H7 (cell line): ENCODE measurements around the gene PRMT7. TPM values are rescaled to one million over a fixed set of nuclear protein-coding genes. Genes with fewer than 3 reads are reported as not detected.

Source experiments
- DNase-seq: peaks from one replicate; pipeline ENCODE4 v3.0.0; 2012
- H3K27me3 ChIP-seq: 2 replicates; pipeline ENCODE4 v1.6.0; 2011; ENCODE audit warnings: mild to moderate bottlenecking, low read length; ENCODE audit not compliant: control insufficient read depth, insufficient read depth
- H3K36me3 ChIP-seq: replicated peaks from 2 replicates; pipeline ENCODE4 v1.5.1; 2011; ENCODE audit warnings: low read length; ENCODE audit not compliant: control insufficient read depth, insufficient read depth
- H3K4me3 ChIP-seq: 2 replicates; pipeline ENCODE4 v1.5.1; 2011; ENCODE audit warnings: low read depth, mild to moderate bottlenecking, control low read depth, low read length, moderate library complexity; ENCODE audit not compliant: insufficient read depth
- total RNA-seq: library from RNA; depleted of rRNA; stranded (reverse); fragments of >200 nt; shearing (Covaris generic); gene quantifications from 2 replicates; pipeline ENCODE4 v1.2.3, GENCODE V29; 2014

Gene PRMT7
- total RNA-seq, 1 experiment from 2014 or later, result 56.5 TPM

- Histone ChIP-seq H3K36me3 (no peaks in the 10 kb centered on the region), H3K27me3 (no peaks in the 10 kb centered on the region), H3K4me3 (no peak overlapping the region)
- no peak for DNase-seq
Observed at GRCh38 chr16:68365167-68365817, 54.5 kb downstream of the PRMT7 start.

GRCh38 chr16:68366062-68366461 lies 55.2 kb downstream of the PRMT7 start:
- Histone ChIP-seq H3K36me3 (no peaks in the 10 kb centered on the region), H3K4me3 (no peak overlapping the region), H3K27me3 (no peaks in the 10 kb centered on the region)
- DNase-seq, result no peak

GRCh38 chr16:68367030-68367429 lies 56.2 kb downstream of the PRMT7 start:
- Histone ChIP-seq H3K36me3 (no peaks in the 10 kb centered on the region), H3K4me3 (no peak overlapping the region), H3K27me3 (no peaks in the 10 kb centered on the region)
- DNase-seq, result peak; percentile 94

GRCh38 chr16:68367440-68367839 lies 56.6 kb downstream of the PRMT7 start:
- Histone ChIP-seq H3K27me3 (no peaks in the 10 kb centered on the region), H3K36me3 (no peaks in the 10 kb centered on the region), H3K4me3 (no peak overlapping the region)
- no peak for DNase-seq

- Histone ChIP-seq H3K4me3 (no peak overlapping the region), H3K27me3 (no peaks in the 10 kb centered on the region), H3K36me3 (no peaks in the 10 kb centered on the region)
- no peak for DNase-seq
Observed at GRCh38 chr16:68367891-68368290, 57.1 kb downstream of the PRMT7 start.

GRCh38 chr16:68368301-68368888 lies 57.6 kb downstream of the PRMT7 start:
- H3K27me3 ChIP-seq, result no peaks in the 10 kb centered on the region
- DNase-seq, result peak; percentile 80
- no peak overlapping the region for H3K4me3 ChIP-seq
- H3K36me3 ChIP-seq, result no peaks in the 10 kb centered on the region

- Histone ChIP-seq H3K36me3 (no peaks in the 10 kb centered on the region), H3K4me3 (no peak overlapping the region), H3K27me3 (no peaks in the 10 kb centered on the region)
- DNase-seq, result no peak
Observed at GRCh38 chr16:68369168-68369567, 58.3 kb downstream of the PRMT7 start.

- H3K36me3 ChIP-seq, result no peaks in the 10 kb centered on the region
- DNase-seq, result no peak
- H3K4me3 ChIP-seq, result no peak overlapping the region
- H3K27me3 ChIP-seq, result no peaks in the 10 kb centered on the region
Observed at GRCh38 chr16:68369697-68370580, 59.1 kb downstream of the PRMT7 start.

- Histone ChIP-seq H3K36me3 (no peaks in the 10 kb centered on the region), H3K27me3 (no peaks in the 10 kb centered on the region), H3K4me3 (no peak overlapping the region)
- DNase-seq, result no peak
Observed at GRCh38 chr16:68370581-68371275, 59.9 kb downstream of the PRMT7 start.

GRCh38 chr16:68371276-68371651 lies 60.4 kb downstream of the PRMT7 start:
- no peaks in the 10 kb centered on the region for H3K27me3 ChIP-seq
- no peaks in the 10 kb centered on the region for H3K36me3 ChIP-seq
- no peak overlapping the region for H3K4me3 ChIP-seq
- no peak for DNase-seq

GRCh38 chr16:68371706-68372380 lies 61.0 kb downstream of the PRMT7 start:
- H3K27me3 ChIP-seq, result no peaks in the 10 kb centered on the region
- no peak overlapping the region for H3K4me3 ChIP-seq

GRCh38 chr16:68372381-68372720 lies 61.5 kb downstream of the PRMT7 start:
- Histone ChIP-seq H3K4me3 (no peak overlapping the region), H3K36me3 (no peaks in the 10 kb centered on the region), H3K27me3 (no peaks in the 10 kb centered on the region)
- no peak for DNase-seq

More at GRCh38 chr16:68371706-68372380, 61.0 kb downstream of the PRMT7 start:
- no peaks in the 10 kb centered on the region for H3K36me3 ChIP-seq
- DNase-seq, result no peak

GRCh38 chr16:68372806-68373205 lies 62.0 kb downstream of the PRMT7 start:
- no peak for DNase-seq
- Histone ChIP-seq H3K27me3 (no peaks in the 10 kb centered on the region), H3K36me3 (no peaks in the 10 kb centered on the region), H3K4me3 (no peak overlapping the region)

- Histone ChIP-seq H3K27me3 (no peaks in the 10 kb centered on the region), H3K36me3 (no peaks in the 10 kb centered on the region), H3K4me3 (no peak overlapping the region)
- DNase-seq, result no peak
Observed at GRCh38 chr16:68373528-68374245, 62.9 kb downstream of the PRMT7 start.
